Keratinocyte (primary cell): ENCODE results near the gene TMPRSS3. TPM values are rescaled to one million over a fixed set of nuclear protein-coding genes. Genes with fewer than 3 reads are reported as not detected.

ENCODE experiments used
- DNase-seq: peaks from one replicate; pipeline ENCODE4 v3.0.0-alpha.2; 2011; ENCODE audit warnings: low read depth, missing footprints, low spot score
- FAIRE-seq: peaks from 2 replicates; lab custom pipeline; 2011; peaks lifted over from hg19 to GRCh38; lab: Jason Lieb, UNC
- H2AFZ ChIP-seq: 2 replicates; pipeline ENCODE4 v1.6.0; 2012; ENCODE audit warnings: low read length, control low read depth, inconsistent platforms; ENCODE audit not compliant: control insufficient read depth
- H3K27ac ChIP-seq: 2 replicates; pipeline ENCODE4 v1.5.1; 2011; ENCODE audit warnings: low read length; ENCODE audit not compliant: control insufficient read depth, insufficient read depth
- H3K27me3 ChIP-seq: 3 replicates; pipeline ENCODE4 v1.6.0; 2011; ENCODE audit warnings: low read length; ENCODE audit not compliant: control insufficient read depth, insufficient read depth; ENCODE audit errors: extremely low read depth
- H3K36me3 ChIP-seq, 2 experiments: 2 replicates in 1 of 2; 3 replicates in 1 of 2; pipeline ENCODE4 v1.5.1; 2011; ENCODE audit warnings: low read length in 2 of 2, mild to moderate bottlenecking in 1 of 2; ENCODE audit not compliant: control insufficient read depth in 2 of 2, insufficient read depth in 2 of 2; ENCODE audit errors: extremely low read depth in 1 of 2
- H3K4me1 ChIP-seq: 3 replicates; pipeline ENCODE4 v1.5.1; 2011; ENCODE audit warnings: low read length; ENCODE audit not compliant: control insufficient read depth, insufficient read depth; ENCODE audit errors: extremely low read depth
- H3K4me2 ChIP-seq: 3 replicates; pipeline ENCODE4 v1.6.0; 2011; ENCODE audit warnings: low read depth, low read length; ENCODE audit not compliant: control insufficient read depth, insufficient read depth; ENCODE audit errors: extremely low read depth
- H3K4me3 ChIP-seq, 3 experiments: fragments of 200-600 bp in 1 of 3; sonication (generic) in 1 of 3; 2 replicates in 2 of 3; 3 replicates in 1 of 3; pipeline ENCODE4 v1.5.1; 2011 to 2016; ENCODE audit warnings: low read length in 3 of 3, mild to moderate bottlenecking in 3 of 3, control low read depth in 2 of 3, inconsistent platforms in 1 of 3, low read depth in 1 of 3, mixed read lengths in 1 of 3, mixed run types in 1 of 3, moderate library complexity in 1 of 3; ENCODE audit not compliant: control insufficient read depth in 2 of 3, insufficient read depth in 2 of 3; ENCODE audit errors: extremely low read depth in 1 of 3
- H3K79me2 ChIP-seq: 2 replicates; pipeline ENCODE4 v1.6.0; 2012; ENCODE audit warnings: low read length; ENCODE audit not compliant: control insufficient read depth, insufficient read depth
- H3K9ac ChIP-seq: 3 replicates; pipeline ENCODE4 v1.6.0; 2011; ENCODE audit warnings: low read length; ENCODE audit not compliant: control insufficient read depth, insufficient read depth; ENCODE audit errors: extremely low read depth
- H3K9me1 ChIP-seq: 3 replicates; pipeline ENCODE4 v1.6.0; 2011; ENCODE audit warnings: low read length; ENCODE audit not compliant: control insufficient read depth, insufficient read depth; ENCODE audit errors: extremely low read depth
- H3K9me3 ChIP-seq: 2 replicates; pipeline ENCODE4 v1.5.1; 2012; ENCODE audit warnings: low read depth, low read length; ENCODE audit not compliant: control insufficient read depth
- H4K20me1 ChIP-seq: 3 replicates; pipeline ENCODE4 v1.6.0; 2011; ENCODE audit warnings: low read length; ENCODE audit not compliant: control insufficient read depth, insufficient read depth; ENCODE audit errors: extremely low read depth
- EZH2 ChIP-seq: IDR thresholded peaks from one replicate; pipeline ENCODE4 v1.6.1; 2012; ENCODE audit warnings: inconsistent platforms, mild to moderate bottlenecking, low read length, moderate library complexity
- dilution Hi-C: fragments of 300-500 bp; cut with MboI; formaldehyde crosslinking; loops from one replicate; pipeline ENCODE4 v1.7.0; 2020; ENCODE audit warnings: low sequenced_read_pairs; ENCODE audit not compliant: extremely low pct_ligation_motif_present
- polyA plus RNA-seq, 5 experiments: library from polyadenylated mRNA; depleted of rRNA in 3 of 5; stranded (reverse) in 3 of 5; stranded (forward) in 1 of 5; unstranded in 1 of 5; fragments of >200 nt; gene quantifications; 1 replicate in 1 of 5; 2 replicates in 3 of 5; 3 replicates in 1 of 5; pipeline versions ENCODE4 v1.2.1 to v1.2.3, GENCODE V29; 2011 to 2012; ENCODE audit warnings: missing spikeins in 2 of 5, low read depth in 1 of 5, low replicate concordance in 1 of 5
- TF ChIP-seq, protein P1 (sequence below), 3 experiments: IDR thresholded peaks in 1 of 3; conservative IDR thresholded peaks in 1 of 3; optimal IDR thresholded peaks in 1 of 3; 2 replicates in 2 of 3; 3 replicates in 1 of 3; pipeline versions ENCODE3 to v1.5.1; 2011; ENCODE audit warnings: low read length in 3 of 3, mild to moderate bottlenecking in 3 of 3, moderate library complexity in 2 of 3, control low read depth in 1 of 3, inconsistent platforms in 1 of 3; ENCODE audit not compliant: insufficient read depth in 2 of 3; ENCODE audit errors: extremely low read depth in 1 of 3

Gene TMPRSS3
- polyA plus RNA-seq, 1 donor (not counting 4 experiments of a cell fraction or from before 2014, with no cell fraction given) = not detected

DNA sequence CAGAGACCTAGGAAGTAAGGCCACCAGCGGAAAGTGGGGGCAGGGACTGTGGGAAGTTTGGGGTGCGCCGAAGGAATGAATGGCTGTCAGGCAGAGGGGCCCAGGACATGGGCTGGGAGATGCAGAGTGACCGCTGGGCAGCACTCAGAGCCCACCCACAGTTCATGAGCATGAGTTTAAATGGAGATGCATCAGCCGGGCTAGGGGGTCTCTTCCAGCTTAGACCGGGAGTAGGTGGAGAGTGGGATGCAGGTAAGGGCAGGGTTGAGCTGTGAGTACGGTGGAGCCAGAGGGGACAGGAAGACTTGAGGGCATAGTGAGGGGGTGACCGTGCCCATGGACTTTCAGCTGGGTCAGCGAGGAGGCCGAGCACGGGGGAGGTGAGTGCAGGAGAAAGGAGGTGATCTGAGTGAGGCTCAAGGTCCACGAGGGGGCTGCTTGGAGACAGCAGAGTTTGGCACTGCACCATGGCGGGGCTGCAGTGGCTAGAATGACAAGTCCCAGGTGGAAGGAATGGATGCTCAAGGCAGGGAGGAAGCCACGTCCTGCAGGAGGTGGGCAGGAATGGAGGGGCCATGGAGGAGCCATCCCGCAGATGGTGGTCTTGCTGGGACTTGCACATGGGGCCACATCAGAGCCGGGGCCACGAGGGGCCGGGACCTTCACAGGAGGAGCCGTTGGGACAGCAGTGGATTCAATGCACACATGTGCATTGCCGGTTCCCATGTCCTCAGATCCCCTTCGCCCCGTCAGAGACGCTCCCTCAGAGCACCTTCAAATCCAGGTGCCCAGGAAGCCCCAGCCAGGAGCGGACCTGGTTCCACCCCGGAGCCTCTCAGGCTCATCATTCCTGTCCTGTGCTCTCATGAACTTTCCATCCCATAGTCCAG, 42.7 kb upstream of the TMPRSS3 start:
- no peaks in the 10 kb centered on the region for H3K9me1 ChIP-seq
- H3K4me3 ChIP-seq = no peak overlapping the region
- H3K27me3 ChIP-seq = peaks cover 5% of the 10 kb centered on the region
- H3K9me3 ChIP-seq = no peaks in the 10 kb centered on the region
- TF ChIP-seq, protein P1, sequence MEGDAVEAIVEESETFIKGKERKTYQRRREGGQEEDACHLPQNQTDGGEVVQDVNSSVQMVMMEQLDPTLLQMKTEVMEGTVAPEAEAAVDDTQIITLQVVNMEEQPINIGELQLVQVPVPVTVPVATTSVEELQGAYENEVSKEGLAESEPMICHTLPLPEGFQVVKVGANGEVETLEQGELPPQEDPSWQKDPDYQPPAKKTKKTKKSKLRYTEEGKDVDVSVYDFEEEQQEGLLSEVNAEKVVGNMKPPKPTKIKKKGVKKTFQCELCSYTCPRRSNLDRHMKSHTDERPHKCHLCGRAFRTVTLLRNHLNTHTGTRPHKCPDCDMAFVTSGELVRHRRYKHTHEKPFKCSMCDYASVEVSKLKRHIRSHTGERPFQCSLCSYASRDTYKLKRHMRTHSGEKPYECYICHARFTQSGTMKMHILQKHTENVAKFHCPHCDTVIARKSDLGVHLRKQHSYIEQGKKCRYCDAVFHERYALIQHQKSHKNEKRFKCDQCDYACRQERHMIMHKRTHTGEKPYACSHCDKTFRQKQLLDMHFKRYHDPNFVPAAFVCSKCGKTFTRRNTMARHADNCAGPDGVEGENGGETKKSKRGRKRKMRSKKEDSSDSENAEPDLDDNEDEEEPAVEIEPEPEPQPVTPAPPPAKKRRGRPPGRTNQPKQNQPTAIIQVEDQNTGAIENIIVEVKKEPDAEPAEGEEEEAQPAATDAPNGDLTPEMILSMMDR (optimal IDR thresholded peaks at IDR 0.05 in 1 of 3, IDR thresholded peaks at IDR 0.05 in 1 of 3, conservative IDR thresholded peaks at IDR 0.05 in 1 of 3; ENCODE audit: extremely low read depth in 1 of 3, insufficient read depth in 2 of 3, low read length in 3 of 3) = no peak
- TF ChIP-seq EZH2 = no peak
- no peaks in the 10 kb centered on the region for H3K79me2 ChIP-seq
- H3K9ac ChIP-seq = no peak overlapping the region
- no peak overlapping the region for H2AFZ ChIP-seq
- no peak overlapping the region for H3K27ac ChIP-seq
- dilution Hi-C loops = no loop called here
- H3K36me3 ChIP-seq = no peaks in the 10 kb centered on the region
- no peak overlapping the region for H3K4me2 ChIP-seq
- FAIRE-seq (no peak), DNase-seq (no peak)
- peaks cover 4% of the 10 kb centered on the region for H3K4me1 ChIP-seq
- H4K20me1 ChIP-seq = no peaks in the 10 kb centered on the region

DNA sequence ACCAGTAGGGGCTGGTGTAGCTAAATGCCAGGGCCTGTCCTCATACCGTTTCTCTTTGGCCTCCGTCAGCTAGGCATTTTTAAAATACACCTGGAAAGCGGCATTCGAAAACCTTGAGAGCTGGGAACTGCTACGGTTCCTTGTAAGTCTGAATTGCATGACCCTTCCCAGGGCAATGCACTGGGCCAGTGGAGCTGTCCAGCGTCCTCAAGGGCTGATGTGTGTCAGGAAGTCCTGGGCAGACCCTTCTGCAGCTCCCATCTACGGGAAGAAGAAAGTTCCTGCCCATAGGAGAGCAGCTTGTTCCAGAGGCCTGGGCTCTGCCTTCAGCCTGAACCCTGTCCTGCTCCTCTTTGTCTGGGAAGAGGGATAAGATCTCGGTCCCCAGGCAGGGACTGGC, 41.9 kb upstream of the TMPRSS3 start:
- Histone ChIP-seq H3K4me3 (no peak overlapping the region), H3K9ac (no peak overlapping the region), H3K27ac (no peak overlapping the region), H3K4me1 (peaks cover 4% of the 10 kb centered on the region), H3K9me3 (no peaks in the 10 kb centered on the region), H3K79me2 (no peaks in the 10 kb centered on the region), H2AFZ (no peak overlapping the region), H3K36me3 (no peaks in the 10 kb centered on the region), H3K9me1 (no peaks in the 10 kb centered on the region), H4K20me1 (no peaks in the 10 kb centered on the region), H3K4me2 (no peak overlapping the region), H3K27me3 (peaks cover 10% of the 10 kb centered on the region)
- dilution Hi-C loops = no loop called here
- FAIRE-seq (no peak), DNase-seq (no peak)
- no peak for TF ChIP-seq EZH2
- TF ChIP-seq, protein P1 (optimal IDR thresholded peaks at IDR 0.05 in 1 of 3, IDR thresholded peaks at IDR 0.05 in 1 of 3, conservative IDR thresholded peaks at IDR 0.05 in 1 of 3; ENCODE audit: extremely low read depth in 1 of 3, insufficient read depth in 2 of 3, low read length in 3 of 3) = no peak
